Parathyroid adenoma (tissue), 2 donors: Measurements from ENCODE around the gene EDNRA.

ENCODE experiments used
- H2AFZ ChIP-seq: fragments of 300-600 bp; sonication (generic); one replicate; pipeline ENCODE4 v1.7.0; 2017; ENCODE audit warnings: antibody characterized with exemption, mild to moderate bottlenecking
- H3K27ac ChIP-seq: fragments of 300-600 bp; sonication (generic); one replicate; pipeline ENCODE4 v1.7.0; 2017
- H3K27me3 ChIP-seq: fragments of 300-600 bp; sonication (generic); one replicate; pipeline ENCODE4 v1.7.0; 2017; ENCODE audit warnings: low read length; ENCODE audit not compliant: control insufficient read depth, insufficient read depth
- H3K36me3 ChIP-seq: fragments of 300-600 bp; sonication (generic); one replicate; pipeline ENCODE4 v1.7.0; 2017; ENCODE audit warnings: low read length; ENCODE audit not compliant: control insufficient read depth, insufficient read depth
- H3K4me1 ChIP-seq: fragments of 300-600 bp; sonication (generic); one replicate; pipeline ENCODE4 v1.7.0; 2017; ENCODE audit warnings: control low read depth
- H3K4me2 ChIP-seq: fragments of 300-600 bp; sonication (generic); one replicate; pipeline ENCODE4 v1.7.0; 2017; ENCODE audit warnings: low read length
- H3K4me3 ChIP-seq: fragments of 300-600 bp; sonication (generic); one replicate; pipeline ENCODE4 v1.7.0; 2017; ENCODE audit warnings: low read depth, low read length
- H3K79me2 ChIP-seq: fragments of 300-600 bp; sonication (generic); one replicate; pipeline ENCODE4 v1.7.0; 2017; ENCODE audit warnings: control low read depth
- H3K9ac ChIP-seq: fragments of 300-600 bp; sonication (generic); one replicate; pipeline ENCODE4 v1.7.0; 2017; ENCODE audit warnings: mild to moderate bottlenecking
- H3K9me3 ChIP-seq: fragments of 300-600 bp; sonication (generic); one replicate; pipeline ENCODE4 v1.7.0; 2017; ENCODE audit warnings: low read length; ENCODE audit not compliant: control insufficient read depth
- CTCF ChIP-seq: fragments of 300-600 bp; sonication (generic); IDR thresholded peaks from one replicate; pipeline ENCODE4 v1.7.0; 2017; ENCODE audit warnings: antibody characterized with exemption, mild to moderate bottlenecking
- donor health status: primary hyperparathyroidism.

EDNRA gene

GRCh38 chr4:147479376-147479775, 1.5 kb upstream of the EDNRA start:
- Histone ChIP-seq H2AFZ (no peak overlapping the region), H3K9me3 (no peaks in the 10 kb centered on the region), H3K4me1 (no peaks in the 10 kb centered on the region), H3K27me3 (no peaks in the 10 kb centered on the region), H3K27ac (no peak overlapping the region), H3K79me2 (no peaks in the 10 kb centered on the region), H3K36me3 (no peaks in the 10 kb centered on the region), H3K4me2 (no peak overlapping the region), H3K9ac (no peak overlapping the region), H3K4me3 (no peak overlapping the region)
- no peak for TF ChIP-seq CTCF

- H3K4me3 ChIP-seq: no peak overlapping the region
- no peak overlapping the region for H3K9ac ChIP-seq
- no peak for TF ChIP-seq CTCF
- no peaks in the 10 kb centered on the region for H3K36me3 ChIP-seq
- no peaks in the 10 kb centered on the region for H3K27me3 ChIP-seq
- H3K27ac ChIP-seq: no peak overlapping the region
- no peaks in the 10 kb centered on the region for H3K9me3 ChIP-seq
- no peaks in the 10 kb centered on the region for H3K79me2 ChIP-seq
- H2AFZ ChIP-seq: no peak overlapping the region
- H3K4me2 ChIP-seq: no peak overlapping the region
- no peaks in the 10 kb centered on the region for H3K4me1 ChIP-seq
Measured at GRCh38 chr4:147479786-147480185, 1.1 kb upstream of the EDNRA start.

- no peaks in the 10 kb centered on the region for H3K9me3 ChIP-seq
- H3K27ac ChIP-seq: no peak overlapping the region
- no peak overlapping the region for H3K9ac ChIP-seq
Measured at GRCh38 chr4:147480502-147480890, 401 bp upstream of the EDNRA start.

GRCh38 chr4:147481577-147482109, 746 bp downstream of the EDNRA start:
- Histone ChIP-seq H3K4me2 (peak overlapping the region; percentile 72), H3K27me3 (no peaks in the 10 kb centered on the region), H3K4me3 (peak overlapping the region; percentile 52), H3K4me1 (no peaks in the 10 kb centered on the region), H3K27ac (no peak overlapping the region), H3K79me2 (no peaks in the 10 kb centered on the region), H3K9ac (no peak overlapping the region), H2AFZ (peak overlapping the region; percentile 25), H3K9me3 (no peaks in the 10 kb centered on the region), H3K36me3 (no peaks in the 10 kb centered on the region)
- no peak for TF ChIP-seq CTCF

More at GRCh38 chr4:147480502-147480890, 401 bp upstream of the EDNRA start:
- Histone ChIP-seq H3K36me3 (no peaks in the 10 kb centered on the region), H3K4me2 (peak overlapping the region; percentile 72), H3K79me2 (no peaks in the 10 kb centered on the region), H3K4me3 (peak overlapping the region; percentile 52), H3K27me3 (no peaks in the 10 kb centered on the region), H2AFZ (peak overlapping the region; percentile 25), H3K4me1 (no peaks in the 10 kb centered on the region)
- TF ChIP-seq CTCF: no peak

GRCh38 chr4:147482281-147482680, 1.4 kb downstream of the EDNRA start:
- Histone ChIP-seq H3K4me3 (no peak overlapping the region), H2AFZ (no peak overlapping the region), H3K36me3 (no peaks in the 10 kb centered on the region), H3K4me2 (no peak overlapping the region), H3K4me1 (no peaks in the 10 kb centered on the region), H3K79me2 (no peaks in the 10 kb centered on the region), H3K27ac (no peak overlapping the region), H3K27me3 (no peaks in the 10 kb centered on the region), H3K9me3 (no peaks in the 10 kb centered on the region), H3K9ac (no peak overlapping the region)
- no peak for TF ChIP-seq CTCF
